Ovary (tissue), 9 donors: ENCODE measurements around the gene FAM13A. TPM values are rescaled to one million over a fixed set of nuclear protein-coding genes. Genes with fewer than 3 reads are reported as not detected.
"Not testable (repeated sequence)": the region's sequence is repeated elsewhere in the genome, so short reads cannot be mapped to it uniquely, and the experiment has no call there.

Source experiments
- DNase-seq, 5 donors: peaks; one replicate each; pipeline ENCODE4 v3.0.0-alpha.2; 2019 to 2020
- H3K27ac ChIP-seq, 2 donors: fragments of 200-600 bp; one replicate each; pipeline versions ENCODE4 v1.5.1 to v1.8.0; 2019 to 2022
- H3K27me3 ChIP-seq: fragments of 200-600 bp; one replicate; pipeline ENCODE4 v1.8.0; 2022
- H3K36me3 ChIP-seq: fragments of 200-600 bp; sonication (generic); one replicate; pipeline ENCODE4 v1.5.1; 2019
- H3K4me1 ChIP-seq: one replicate; pipeline ENCODE4 v1.8.1; 2013; ENCODE audit warnings: mild to moderate bottlenecking, moderate library complexity; ENCODE audit not compliant: insufficient read depth
- H3K4me3 ChIP-seq: fragments of 200-600 bp; sonication (generic); one replicate; pipeline ENCODE4 v1.5.1; 2017
- H3K9me3 ChIP-seq, 2 donors: fragments of 200-600 bp in 1 of 2; sonication (generic) in 1 of 2; one replicate each; pipeline versions ENCODE4 v1.5.1 to v1.8.1; 2013 to 2019; ENCODE audit warnings: mild to moderate bottlenecking in 1 of 2, moderate library complexity in 1 of 2
- EP300 ChIP-seq: sonication (generic); formaldehyde crosslinking; IDR thresholded peaks from one replicate; pipeline ENCODE4 v1.6.1; 2017; ENCODE audit warnings: antibody characterized with exemption
- POLR2A ChIP-seq: fragments of 450-650 bp; IDR thresholded peaks from one replicate; pipeline ENCODE4 v1.6.1; 2017; ENCODE audit warnings: antibody characterized with exemption, mild to moderate bottlenecking, moderate library complexity
- WGBS, 3 donors: extraction: QIAGEN DNeasy Blood & Tissue Kit in 1 of 3; methylation state at CpG; one replicate each; pipeline versions ENCODE4 v1.1.5 to v1.1.7; 2013 to 2017; 5-methylcytosine and 5-hydroxymethylcytosine counted together
- intact Hi-C, 4 donors: fragments of 100-400 bp; cut with DNase I; formaldehyde crosslinking; loops; one replicate each; pipeline versions ENCODE4 v1.11.0 to v1.15.1; 2022 to 2023
- polyA plus RNA-seq, 2 donors: library from polyadenylated mRNA; stranded (reverse); fragments of 200-250 nt in 1 of 2; fragments of 350-450 nt in 1 of 2; fragmentation: Illumina TruSeq in 1 of 2; extraction: RNeasy Lipid Tissue Mini Kit (QIAGEN cat#74804) in 1 of 2; gene quantifications; one replicate each; pipeline ENCODE4 v1.2.3, GENCODE V29; 2013 to 2014
- total RNA-seq, 7 donors: library from RNA; depleted of rRNA in 2 of 7; stranded (reverse); fragments of >200 nt in 2 of 7; fragmentation: NEBNext Ultra II Directional in 3 of 7; extraction: Animal tissue kit (Norgen Biotek cat#: 25700) in 3 of 7; gene quantifications; one replicate each; pipeline versions ENCODE4 v1.1.0 to v1.2.4, GENCODE V29; 2016 to 2023
- TF ChIP-seq, protein P1 (sequence below), 3 donors: fragments of 450-650 bp in 2 of 3; fragments of 200-600 bp in 1 of 3; IDR thresholded peaks; one replicate each; pipeline versions ENCODE4 v1.5.1 to v1.8.0; 2016 to 2022; ENCODE audit warnings: antibody characterized with exemption in 3 of 3, mild to moderate bottlenecking in 1 of 3
- donor health status: DM: no; HTN: no; CAD: no; lungs with moderate emphysema.
- donor health status: DM: no; HTN: no; CAD: no.
- donor health status: Bipolar disorder and iron deficiency.
- donor health status: DM: yes; HTN: yes; CAD: no.
- donor health status: DM: no; HTN: no; CAD: no.
- donor health status: DM: yes; HTN: yes; CAD: no.

Gene FAM13A
- total and polyA plus RNA-seq, 9 donors, result 16.7 to 51.8 (median 38.0) TPM

DNA sequence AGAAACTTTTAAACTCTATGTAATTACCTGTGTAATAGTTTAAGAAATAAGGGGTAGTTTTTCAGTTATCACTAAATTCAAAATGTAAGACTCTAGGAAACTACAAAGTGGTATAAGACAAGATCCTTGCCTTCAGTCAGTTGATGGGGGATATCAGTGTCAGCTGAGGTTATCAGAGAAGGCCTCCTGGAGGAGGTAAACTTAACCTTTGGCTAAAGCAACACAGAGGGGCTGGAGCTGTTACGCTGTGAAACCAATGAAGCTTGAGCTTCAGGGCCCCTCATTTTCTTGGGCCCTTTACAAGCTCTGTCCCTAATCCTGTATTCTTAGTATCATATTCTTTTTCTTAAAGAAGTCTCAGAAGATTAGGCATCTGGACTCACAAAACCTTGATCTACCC lies 35.9 kb downstream of the FAM13A start:
- H3K27ac ChIP-seq, result no peak overlapping the region
- no peaks in the 10 kb centered on the region for H3K9me3 ChIP-seq
- no peaks in the 10 kb centered on the region for H3K27me3 ChIP-seq
- TF ChIP-seq EP300, result no peak
- no peak for TF ChIP-seq POLR2A
- TF ChIP-seq, protein P1, sequence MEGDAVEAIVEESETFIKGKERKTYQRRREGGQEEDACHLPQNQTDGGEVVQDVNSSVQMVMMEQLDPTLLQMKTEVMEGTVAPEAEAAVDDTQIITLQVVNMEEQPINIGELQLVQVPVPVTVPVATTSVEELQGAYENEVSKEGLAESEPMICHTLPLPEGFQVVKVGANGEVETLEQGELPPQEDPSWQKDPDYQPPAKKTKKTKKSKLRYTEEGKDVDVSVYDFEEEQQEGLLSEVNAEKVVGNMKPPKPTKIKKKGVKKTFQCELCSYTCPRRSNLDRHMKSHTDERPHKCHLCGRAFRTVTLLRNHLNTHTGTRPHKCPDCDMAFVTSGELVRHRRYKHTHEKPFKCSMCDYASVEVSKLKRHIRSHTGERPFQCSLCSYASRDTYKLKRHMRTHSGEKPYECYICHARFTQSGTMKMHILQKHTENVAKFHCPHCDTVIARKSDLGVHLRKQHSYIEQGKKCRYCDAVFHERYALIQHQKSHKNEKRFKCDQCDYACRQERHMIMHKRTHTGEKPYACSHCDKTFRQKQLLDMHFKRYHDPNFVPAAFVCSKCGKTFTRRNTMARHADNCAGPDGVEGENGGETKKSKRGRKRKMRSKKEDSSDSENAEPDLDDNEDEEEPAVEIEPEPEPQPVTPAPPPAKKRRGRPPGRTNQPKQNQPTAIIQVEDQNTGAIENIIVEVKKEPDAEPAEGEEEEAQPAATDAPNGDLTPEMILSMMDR (IDR thresholded peaks at IDR 0.05), result no peak
- H3K4me3 ChIP-seq, result no peak overlapping the region
- WGBS, 3 donors, result 93 to 100% (median 96%) methylated on average over 1 of the region's 1 CpG
- intact Hi-C loops, result loop anchor here in 3 of 4 donors (5.0 to 10.0 kb wide), 5 partner anchors 199 to 494 kb away; no protein-coding TSS in a partner anchor
- no peaks in the 10 kb centered on the region for H3K36me3 ChIP-seq
- DNase-seq, result no peak
- H3K4me1 ChIP-seq, result no peaks in the 10 kb centered on the region

DNA sequence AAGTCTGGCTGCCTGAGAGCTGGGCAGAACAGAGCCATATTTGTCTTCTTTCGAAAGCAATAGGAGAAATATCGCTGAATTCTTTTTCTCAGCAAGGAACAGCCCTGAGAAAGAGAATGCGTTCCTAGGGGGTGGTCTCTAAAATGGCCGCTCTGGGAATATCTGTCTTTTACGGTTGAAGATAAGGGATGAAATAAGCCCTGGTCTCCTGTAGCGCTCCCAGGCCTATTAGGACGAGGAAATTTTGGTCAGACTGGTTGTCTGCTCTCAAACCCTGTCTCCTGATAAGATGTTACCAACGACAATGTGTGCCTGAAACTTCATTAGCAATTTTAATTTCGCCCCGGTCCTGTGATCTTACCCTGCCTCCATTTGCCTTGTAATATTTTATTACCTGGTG lies 42.1 kb downstream of the FAM13A start:
- DNase-seq, H3K4me3 ChIP-seq, H3K27me3 ChIP-seq, H3K36me3 ChIP-seq, H3K4me1 ChIP-seq, intact Hi-C loops, H3K27ac ChIP-seq, H3K9me3 ChIP-seq: not testable (repeated sequence)
- WGBS, 3 donors, result 93 to 98% (median 93%) methylated on average over 10 of the region's 10 CpGs

- DNase-seq, result no peak
- H3K9me3 ChIP-seq, result no peaks in the 10 kb centered on the region
- intact Hi-C loops, result no loop called here
- WGBS, 3 donors, result 92 to 94% (median 93%) methylated on average over 5 of the region's 5 CpGs
- TF ChIP-seq EP300, result no peak
- TF ChIP-seq, protein P1 (IDR thresholded peaks at IDR 0.05), result no peak
- TF ChIP-seq POLR2A, result no peak
- H3K36me3 ChIP-seq, result no peaks in the 10 kb centered on the region
- H3K27ac ChIP-seq, result no peak overlapping the region
- no peak overlapping the region for H3K4me3 ChIP-seq
- H3K4me1 ChIP-seq, result no peaks in the 10 kb centered on the region
- H3K27me3 ChIP-seq, result no peaks in the 10 kb centered on the region
Observed at GRCh38 chr4:89009761-89010369, 47.1 kb downstream of the FAM13A start.

DNA sequence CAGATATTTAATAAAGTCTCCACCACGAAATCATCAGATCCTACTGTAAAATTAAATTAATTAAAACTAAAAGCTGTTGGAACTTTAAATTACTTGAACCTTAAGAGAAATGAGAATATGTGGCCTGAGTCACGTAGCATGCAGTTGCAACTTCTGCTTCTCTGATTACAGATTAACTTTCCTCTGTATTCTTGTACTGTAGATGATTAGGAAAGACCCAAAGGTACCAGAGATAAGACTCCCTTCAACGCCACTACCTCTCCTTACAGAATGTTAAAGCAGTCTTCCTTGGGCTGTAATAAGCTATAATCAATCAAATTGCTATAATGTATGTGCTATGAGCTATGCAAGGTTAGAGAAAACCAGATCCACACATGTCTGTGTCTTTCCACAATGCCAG lies 47.9 kb downstream of the FAM13A start:
- H3K4me1 ChIP-seq, result no peaks in the 10 kb centered on the region
- H3K4me3 ChIP-seq, result no peak overlapping the region
- H3K36me3 ChIP-seq, result no peaks in the 10 kb centered on the region
- H3K27ac ChIP-seq, result no peak overlapping the region
- no peaks in the 10 kb centered on the region for H3K27me3 ChIP-seq
- H3K9me3 ChIP-seq, result no peaks in the 10 kb centered on the region
- DNase-seq, result no peak
- WGBS, 3 donors, result 95 to 96% (median 95%) methylated on average over 3 of the region's 3 CpGs
- intact Hi-C loops, result no loop called here
- TF ChIP-seq EP300 (no peak), POLR2A (no peak)
- TF ChIP-seq, protein P1 (IDR thresholded peaks at IDR 0.05), result no peak

- Histone ChIP-seq H3K4me1 (no peaks in the 10 kb centered on the region), H3K36me3 (no peaks in the 10 kb centered on the region), H3K27me3 (no peaks in the 10 kb centered on the region), H3K9me3 (no peaks in the 10 kb centered on the region), H3K27ac (no peak overlapping the region), H3K4me3 (no peak overlapping the region)
- TF ChIP-seq POLR2A, result no peak
- no peak for TF ChIP-seq EP300
- TF ChIP-seq, protein P1 (IDR thresholded peaks at IDR 0.05), result no peak
- DNase-seq, result no peak
- intact Hi-C loops, result no loop called here
- whole genome bisulfite sequencing, 3 donors, result 96 to 97% (median 97%) methylated on average over 2 of the region's 2 CpGs
Observed at GRCh38 chr4:89008166-89008565, 48.8 kb downstream of the FAM13A start.
